Central memory CD8-positive, alpha-beta T cell (primary cell): ENCODE measurements around the gene KANK3.
"Not testable (repeated sequence)": the region's sequence is repeated elsewhere in the genome, so short reads cannot be mapped to it uniquely, and the experiment has no call there.

Source experiments
- ATAC-seq: fragments of 150-1000 bp; cut with Tn5 transposase; replicated peaks from 2 replicates; pipeline ENCODE4 v1.10.0; 2022; ENCODE audit warnings: mild to moderate bottlenecking, moderate FRiP score, moderate number of reproducible peaks; ENCODE audit not compliant: poor library complexity, severe bottlenecking; ENCODE audit errors: extremely low read depth
- DNase-seq, 2 donors: peaks; one replicate each; pipeline ENCODE4 v3.0.0; 2021; ENCODE audit warnings: low spot score in 2 of 2
- H3K27ac Mint-ChIP-seq: one replicate; pipeline ENCODE4 v1.8.0; 2022; ENCODE audit warnings: low read depth, mild to moderate bottlenecking, moderate library complexity, mixed read lengths
- H3K27me3 Mint-ChIP-seq: one replicate; pipeline ENCODE4 v1.8.0; 2022; ENCODE audit warnings: mixed read lengths
- H3K36me3 Mint-ChIP-seq: one replicate; pipeline ENCODE4 v1.8.0; 2022; ENCODE audit warnings: mild to moderate bottlenecking, moderate library complexity, mixed read lengths; ENCODE audit not compliant: insufficient read depth
- H3K4me1 Mint-ChIP-seq: one replicate; pipeline ENCODE4 v1.8.0; 2022; ENCODE audit warnings: mixed read lengths
- H3K4me3 Mint-ChIP-seq: one replicate; pipeline ENCODE4 v1.8.0; 2022; ENCODE audit warnings: mild to moderate bottlenecking, moderate library complexity, mixed read lengths
- H3K9me3 Mint-ChIP-seq: one replicate; pipeline ENCODE4 v1.8.0; 2022; ENCODE audit warnings: mixed read lengths

KANK3 gene

DNA sequence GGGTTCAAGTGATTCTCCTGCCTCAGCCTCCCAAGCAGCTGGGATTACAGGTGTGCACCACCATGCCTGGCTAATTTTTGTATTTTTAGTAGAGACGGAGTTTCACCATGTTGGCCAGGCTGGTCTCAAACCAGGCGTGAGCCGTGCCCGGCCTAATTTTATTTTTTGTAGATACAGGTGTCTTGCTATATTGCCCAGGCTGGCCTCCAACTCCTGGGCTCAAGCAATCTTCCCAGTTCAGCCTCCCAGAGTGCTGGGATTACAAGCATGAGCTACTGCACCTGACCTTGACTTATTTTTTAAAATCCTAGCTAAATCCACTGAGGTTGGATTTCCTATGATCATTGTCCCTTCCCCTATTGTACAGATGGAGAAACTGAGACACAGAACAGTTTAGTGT, 1.6 kb downstream of the KANK3 start:
- not testable (repeated sequence) for H3K27ac Mint-ChIP-seq
- peaks cover 11% of the 10 kb centered on the region for H3K4me1 Mint-ChIP-seq

DNA sequence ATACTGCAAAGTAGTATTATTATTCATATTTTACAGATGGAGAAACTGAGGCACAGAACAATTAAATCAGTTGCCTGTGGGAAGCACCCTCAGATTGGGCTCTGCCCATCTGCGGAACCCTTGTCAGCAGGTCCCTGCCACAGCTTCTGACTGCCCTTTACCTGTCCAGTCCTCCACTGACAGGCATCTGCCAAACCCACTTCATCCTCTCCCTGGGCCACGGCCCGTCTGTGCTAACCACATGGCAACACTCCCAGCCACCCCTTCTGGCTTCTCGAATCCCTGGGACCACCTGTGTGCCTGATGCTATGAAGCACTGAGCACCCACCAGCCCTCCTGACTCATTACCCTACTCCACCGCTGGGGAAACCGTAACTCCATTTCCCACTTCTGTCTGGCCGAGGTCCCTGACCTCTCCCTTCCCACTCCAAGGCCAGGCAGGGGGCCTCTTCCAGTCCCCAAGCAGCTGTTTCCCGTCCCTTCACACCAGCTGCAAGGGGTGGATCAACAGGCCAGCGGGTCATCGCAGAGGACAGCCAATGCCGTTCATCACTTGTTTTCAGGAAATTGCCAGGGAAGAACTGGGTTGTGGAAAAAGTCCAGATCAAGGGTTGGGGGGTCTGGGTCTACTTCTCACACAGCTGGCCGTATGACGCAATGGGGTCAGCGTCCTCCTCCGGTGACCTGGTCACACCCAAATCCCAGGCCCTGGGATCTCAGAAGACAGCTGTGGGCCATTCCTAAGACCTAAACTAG, 2.5 kb downstream of the KANK3 start:
- H3K36me3 Mint-ChIP-seq, result peaks cover 4% of the 10 kb centered on the region
- peak overlapping the region; percentile 41 for H3K27ac Mint-ChIP-seq
- no peak for DNase-seq
- no peak overlapping the region for H3K4me3 Mint-ChIP-seq
- H3K4me1 Mint-ChIP-seq, result peaks cover 11% of the 10 kb centered on the region
- H3K27me3 Mint-ChIP-seq, result peaks cover 34% of the 10 kb centered on the region
- ATAC-seq, result no peak
- H3K9me3 Mint-ChIP-seq, result no peaks in the 10 kb centered on the region

More for the DNA sequence above, 1.6 kb downstream of the KANK3 start:
- H3K9me3 Mint-ChIP-seq, H3K36me3 Mint-ChIP-seq, DNase-seq, ATAC-seq: not testable (repeated sequence)
- Mint-ChIP-seq H3K27me3 (peaks cover 26% of the 10 kb centered on the region), H3K4me3 (peak overlapping the region; percentile 77)

DNA sequence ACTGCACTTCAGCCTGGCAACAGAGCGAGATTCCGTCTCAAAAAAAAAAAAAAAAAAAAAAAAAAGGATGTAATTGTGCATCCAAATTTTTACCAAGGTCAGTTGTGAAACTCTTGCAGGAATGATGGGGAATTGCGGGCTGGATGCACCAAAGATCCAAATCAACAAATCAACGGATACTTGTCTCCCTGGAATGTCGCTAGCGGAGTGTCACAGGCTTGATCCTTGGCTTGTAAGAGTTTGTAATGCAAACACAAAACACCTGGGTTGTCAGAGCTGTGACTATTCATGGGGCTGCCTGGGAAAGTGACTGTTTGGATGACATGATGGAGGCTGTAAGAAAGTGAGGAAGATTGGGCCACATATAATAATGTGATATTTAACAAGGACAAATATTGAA, 4.2 kb downstream of the KANK3 start:
- no peak overlapping the region for H3K4me3 Mint-ChIP-seq
- H3K9me3 Mint-ChIP-seq, result no peaks in the 10 kb centered on the region
- ATAC-seq (no peak), DNase-seq (no peak)
- H3K4me1 Mint-ChIP-seq, result peaks cover 11% of the 10 kb centered on the region
- no peak overlapping the region for H3K27ac Mint-ChIP-seq
- peaks cover 34% of the 10 kb centered on the region for H3K27me3 Mint-ChIP-seq
- peaks cover 4% of the 10 kb centered on the region for H3K36me3 Mint-ChIP-seq

DNA sequence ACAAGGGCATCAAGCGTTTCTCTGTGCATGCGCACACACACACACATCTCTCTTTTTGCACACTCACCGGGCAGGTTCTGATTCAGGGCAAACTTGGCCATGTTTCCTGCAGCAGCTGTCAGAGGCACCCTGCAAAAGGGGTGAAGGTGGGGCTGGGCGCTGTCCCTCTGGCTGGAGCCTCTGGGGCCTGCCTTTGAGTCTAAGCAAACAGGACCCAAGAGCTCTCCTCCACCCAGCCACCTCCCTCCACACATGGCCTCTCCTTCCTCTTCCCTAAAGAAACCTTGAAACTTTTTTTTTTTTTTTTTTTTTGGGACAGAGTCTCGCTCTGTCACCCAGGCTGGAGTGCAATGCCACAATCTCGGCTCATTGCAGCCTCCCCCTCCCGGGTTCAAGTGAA, 5.3 kb downstream of the KANK3 start:
- Mint-ChIP-seq H3K4me3 (no peak overlapping the region), H3K27me3 (peaks cover 34% of the 10 kb centered on the region), H3K27ac (no peak overlapping the region)

DNA sequence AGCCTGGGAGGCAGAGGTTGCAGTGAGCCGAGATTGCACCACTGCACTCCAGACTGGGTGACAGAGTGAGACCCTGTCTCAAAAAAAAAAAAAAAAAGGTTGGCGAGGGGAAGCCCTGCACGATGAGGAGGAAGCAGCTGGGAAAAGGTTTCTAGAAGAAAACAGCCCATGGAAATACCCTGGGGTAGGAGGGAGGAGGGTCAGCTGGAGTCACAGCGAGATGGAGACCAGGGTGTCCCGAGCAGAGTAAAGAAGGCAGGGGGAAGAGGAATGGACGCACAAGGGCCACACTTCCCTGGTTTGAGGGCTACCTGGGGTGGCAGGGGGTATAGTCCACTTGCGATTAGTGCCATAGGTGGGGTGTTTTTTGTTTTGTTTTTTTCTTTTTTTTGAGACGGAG, 6.4 kb downstream of the KANK3 start:
- ATAC-seq, result no peak
- DNase-seq, result no peak
- H3K9me3 Mint-ChIP-seq, result no peaks in the 10 kb centered on the region
- H3K4me1 Mint-ChIP-seq, result peaks cover 6% of the 10 kb centered on the region
- peaks cover 34% of the 10 kb centered on the region for H3K27me3 Mint-ChIP-seq
- H3K27ac Mint-ChIP-seq, result no peak overlapping the region
- peaks cover 4% of the 10 kb centered on the region for H3K36me3 Mint-ChIP-seq
- no peak overlapping the region for H3K4me3 Mint-ChIP-seq

More for the DNA sequence above, 5.3 kb downstream of the KANK3 start:
- H3K4me1 Mint-ChIP-seq, result peaks cover 6% of the 10 kb centered on the region
- DNase-seq, result no peak
- no peaks in the 10 kb centered on the region for H3K9me3 Mint-ChIP-seq
- no peak for ATAC-seq
- H3K36me3 Mint-ChIP-seq, result peaks cover 4% of the 10 kb centered on the region

DNA sequence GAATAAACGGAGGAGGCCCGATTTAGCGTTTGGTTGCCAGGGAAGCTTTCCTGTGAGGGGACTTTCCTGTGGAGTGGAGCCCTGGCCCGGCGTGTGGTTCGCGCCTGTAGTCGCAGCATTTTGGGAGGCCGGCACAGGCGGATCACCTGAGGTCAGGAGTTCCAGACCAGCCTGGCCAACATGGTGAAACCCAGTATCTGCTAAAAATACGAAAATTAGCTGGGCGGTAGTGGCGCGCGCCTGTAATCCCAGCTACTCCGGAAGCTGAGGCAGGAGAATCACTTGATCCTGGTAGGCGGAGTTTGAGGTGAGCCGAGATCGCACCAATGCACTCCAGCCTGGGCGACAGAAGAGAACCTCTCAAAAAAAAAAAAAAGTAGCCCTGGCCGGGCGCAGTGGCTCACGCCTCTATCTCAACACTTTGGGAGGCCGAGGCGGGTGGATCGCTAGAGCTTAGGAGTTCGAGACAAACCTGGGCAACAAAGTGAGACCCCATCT, 6.9 kb downstream of the KANK3 start:
- Mint-ChIP-seq H3K4me3 (peak overlapping the region; percentile 21), H3K4me1 (peaks cover 6% of the 10 kb centered on the region), H3K27ac (no peak overlapping the region), H3K27me3 (peaks cover 34% of the 10 kb centered on the region), H3K36me3 (peaks cover 4% of the 10 kb centered on the region), H3K9me3 (no peaks in the 10 kb centered on the region)
- ATAC-seq (no peak), DNase-seq (no peak)

DNA sequence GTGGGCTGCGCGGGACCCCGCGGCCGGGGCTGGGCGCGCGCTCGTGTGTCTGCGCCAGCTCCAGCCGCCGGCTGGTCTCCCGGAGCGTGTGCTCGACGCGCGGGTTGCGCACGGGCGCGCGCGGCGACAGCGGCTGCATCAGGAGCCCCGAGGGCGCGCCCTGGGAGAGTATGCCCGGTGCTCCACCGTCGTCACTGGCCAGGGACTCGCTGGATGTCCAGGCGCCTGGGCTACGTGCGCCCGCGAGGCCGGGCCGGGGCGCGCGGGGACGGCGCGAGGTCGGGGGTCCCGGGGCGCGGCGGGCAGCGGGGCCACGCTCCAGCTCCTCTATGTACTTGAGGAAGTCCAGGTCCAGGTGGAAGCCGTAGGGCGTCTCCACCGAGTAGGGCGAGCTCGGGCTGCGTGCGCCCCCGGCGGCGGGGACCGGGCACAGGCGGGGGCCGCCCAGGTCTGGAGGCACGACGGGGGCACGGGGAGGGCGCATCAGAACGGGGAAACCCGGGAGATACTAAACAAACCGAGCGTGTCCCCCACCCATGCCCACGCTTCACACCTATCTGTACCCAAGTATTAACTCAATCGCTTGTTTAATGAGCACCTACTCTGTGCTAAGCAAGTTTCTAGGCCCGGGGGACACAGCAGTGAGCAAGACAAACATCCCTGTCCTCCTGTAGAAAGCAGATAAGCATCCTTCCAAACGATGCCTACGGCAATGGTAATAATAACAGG, 7.6 kb downstream of the KANK3 start:
- H3K36me3 Mint-ChIP-seq, result peaks cover 4% of the 10 kb centered on the region
- H3K4me1 Mint-ChIP-seq, result peaks cover 1% of the 10 kb centered on the region
- H3K4me3 Mint-ChIP-seq, result peak overlapping the region; percentile 21
- no peak for ATAC-seq
- DNase-seq, result no peak
- H3K9me3 Mint-ChIP-seq, result no peaks in the 10 kb centered on the region
- H3K27me3 Mint-ChIP-seq, result peaks cover 34% of the 10 kb centered on the region
- no peak overlapping the region for H3K27ac Mint-ChIP-seq

DNA sequence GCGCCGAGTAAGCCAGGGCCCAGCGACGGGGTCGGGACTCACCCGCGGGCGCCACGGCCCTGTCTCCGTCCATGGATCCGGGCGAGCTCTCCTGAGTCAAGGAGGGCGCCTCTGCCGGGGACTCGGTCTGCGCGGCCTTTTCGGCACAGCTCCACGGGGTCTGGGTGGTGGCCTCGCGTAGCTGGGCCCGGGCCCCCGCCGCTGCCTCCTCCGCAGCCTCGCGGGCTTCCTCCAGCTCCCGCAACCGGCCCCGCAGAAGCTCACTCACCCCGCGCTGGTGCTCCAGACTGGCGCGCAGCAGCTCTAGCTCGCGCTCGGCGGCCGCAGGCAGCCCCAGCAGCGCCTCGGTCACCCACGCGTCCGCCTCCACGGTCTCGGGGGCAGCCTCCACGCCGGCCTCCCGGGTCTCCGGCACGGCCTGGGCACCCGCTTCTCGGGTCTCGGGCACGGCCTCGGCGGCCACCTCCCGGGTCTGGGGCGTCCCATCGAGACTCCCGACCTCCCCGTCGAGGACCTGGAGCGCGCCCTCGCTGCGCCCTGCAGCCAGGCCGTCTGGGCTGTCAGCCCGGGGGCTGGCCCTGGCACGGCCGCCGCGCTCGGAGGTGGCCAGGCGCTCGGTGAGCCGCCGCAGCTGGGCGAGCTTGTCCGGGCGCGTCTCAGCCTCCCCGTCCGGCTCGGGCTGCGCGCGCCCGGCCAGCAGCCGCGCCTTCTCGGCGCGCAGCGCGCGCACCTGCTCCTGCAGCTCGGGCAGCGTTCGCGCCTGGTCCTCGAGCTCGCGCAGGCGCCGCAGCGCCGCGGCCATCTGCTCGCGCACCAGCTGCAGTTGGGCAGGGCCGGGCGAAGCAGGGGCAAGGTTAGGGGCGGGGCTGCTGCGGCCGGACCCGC, 8.4 kb downstream of the KANK3 start:
- Mint-ChIP-seq H3K27me3 (peaks cover 34% of the 10 kb centered on the region), H3K9me3 (no peaks in the 10 kb centered on the region), H3K27ac (no peak overlapping the region), H3K4me1 (no peaks in the 10 kb centered on the region), H3K4me3 (no peak overlapping the region), H3K36me3 (peaks cover 4% of the 10 kb centered on the region)
- no peak for DNase-seq
- ATAC-seq, result no peak

DNA sequence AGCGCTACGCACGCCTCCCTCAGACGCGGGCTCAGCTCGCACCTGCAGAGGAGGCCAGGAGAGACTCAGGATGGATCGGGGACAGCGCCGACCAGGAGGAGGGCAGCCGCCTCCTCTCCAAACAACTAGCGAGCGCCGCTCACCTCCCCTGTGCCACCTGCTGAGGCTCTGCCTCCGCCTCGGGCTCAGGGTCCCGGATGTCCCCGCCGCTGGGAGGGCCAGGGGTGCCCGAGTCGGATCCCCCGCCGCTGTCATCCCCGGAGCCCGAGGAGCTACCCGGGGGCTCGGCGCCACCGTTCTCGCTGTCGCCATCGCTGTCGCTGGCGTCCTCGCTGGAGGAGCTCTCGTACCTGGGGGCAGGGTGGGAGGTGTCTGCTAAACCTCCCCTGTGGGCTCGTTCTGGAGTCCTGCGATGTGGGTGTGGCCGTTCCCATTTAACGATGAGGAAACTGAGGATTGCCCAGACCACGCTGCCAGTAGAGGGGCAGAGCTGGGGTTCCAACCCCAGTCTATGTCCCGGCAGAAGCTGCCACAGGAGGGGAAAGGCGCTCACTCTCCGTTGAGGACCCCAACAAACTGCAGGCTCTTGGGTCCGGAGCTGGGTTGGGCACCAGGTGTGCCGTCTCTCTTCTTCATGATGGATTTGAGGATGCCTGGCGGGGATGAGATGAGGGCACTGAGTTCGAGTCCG, 9.2 kb downstream of the KANK3 start:
- peaks cover 1% of the 10 kb centered on the region for H3K36me3 Mint-ChIP-seq
- no peak overlapping the region for H3K27ac Mint-ChIP-seq
- no peaks in the 10 kb centered on the region for H3K4me1 Mint-ChIP-seq
- DNase-seq (no peak), ATAC-seq (no peak)
- H3K4me3 Mint-ChIP-seq, result no peak overlapping the region
- no peaks in the 10 kb centered on the region for H3K9me3 Mint-ChIP-seq
- H3K27me3 Mint-ChIP-seq, result peaks cover 31% of the 10 kb centered on the region

DNA sequence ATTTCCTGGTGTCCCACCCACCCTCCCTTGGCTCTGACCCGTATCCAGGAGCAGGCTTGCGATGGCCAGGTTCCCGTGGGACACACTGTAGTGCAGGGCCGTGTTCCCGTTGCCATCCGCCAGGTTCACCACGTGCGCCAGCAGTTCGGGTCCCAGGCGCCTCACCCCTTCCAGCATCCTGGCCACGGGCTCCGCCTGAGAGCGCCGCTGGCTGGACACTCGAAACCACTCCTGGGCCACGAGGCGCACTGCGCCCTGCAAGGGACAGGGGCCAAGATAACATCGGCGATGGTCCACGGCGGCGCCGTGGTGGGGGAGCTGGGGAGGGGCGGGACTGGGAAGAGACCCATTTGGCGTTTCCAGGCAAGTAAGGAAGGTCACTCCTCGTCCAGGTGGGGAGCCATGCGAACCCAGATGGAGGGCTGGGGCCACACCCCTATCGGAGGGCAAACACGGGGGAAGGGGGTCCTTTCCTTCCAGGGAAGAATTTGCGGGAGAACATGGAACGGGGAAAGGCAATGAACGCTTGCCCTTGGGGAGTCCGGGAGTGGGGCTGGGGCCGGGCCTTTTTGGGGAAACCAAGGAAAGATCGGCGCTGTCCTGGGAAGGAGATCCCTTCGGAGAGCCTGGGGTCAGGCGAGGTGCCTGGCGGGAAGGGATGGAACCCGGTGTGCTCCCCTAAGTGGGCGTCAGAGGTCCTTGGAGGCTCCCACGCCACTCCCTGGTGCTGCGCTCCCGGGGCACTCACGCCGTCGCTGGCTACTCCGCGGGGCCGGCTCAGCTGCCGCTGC, 9.9 kb downstream of the KANK3 start:
- Mint-ChIP-seq H3K27ac (no peak overlapping the region), H3K4me1 (no peaks in the 10 kb centered on the region), H3K4me3 (no peak overlapping the region), H3K9me3 (no peaks in the 10 kb centered on the region), H3K27me3 (peaks cover 23% of the 10 kb centered on the region), H3K36me3 (peaks cover 3% of the 10 kb centered on the region)
- ATAC-seq (no peak), DNase-seq (no peak)

DNA sequence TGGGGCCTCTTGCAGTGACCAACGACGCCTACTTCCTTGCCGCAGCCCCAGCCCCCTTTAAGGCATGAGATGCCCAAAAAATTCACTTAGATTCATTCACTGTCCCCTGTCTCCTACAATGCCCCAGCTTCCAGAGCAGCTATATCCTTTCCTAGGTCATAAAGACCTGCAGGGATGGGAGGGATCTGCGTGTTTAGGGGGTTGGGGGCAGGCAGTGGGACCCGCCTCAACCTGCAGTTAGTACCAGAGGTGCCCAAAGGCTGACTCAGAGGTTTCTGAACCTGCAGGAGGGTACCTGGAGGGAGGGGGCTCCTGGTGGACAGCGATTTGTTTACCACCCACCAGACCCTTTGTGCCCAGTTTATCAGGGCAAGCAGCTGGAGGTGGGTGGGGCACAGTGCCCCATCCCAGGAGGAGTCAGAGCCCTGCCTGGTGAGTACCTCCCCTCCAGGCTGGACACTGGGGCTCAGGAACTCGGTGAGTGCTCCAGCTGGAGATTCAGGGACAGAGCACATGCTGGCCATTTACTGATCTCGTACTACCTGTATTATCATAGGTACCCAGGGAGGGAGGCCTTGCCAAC, 11.7 kb downstream of the KANK3 start:
- ATAC-seq (no peak), DNase-seq (no peak)
- Mint-ChIP-seq H3K27ac (no peak overlapping the region), H3K9me3 (no peaks in the 10 kb centered on the region), H3K36me3 (peaks cover 2% of the 10 kb centered on the region), H3K27me3 (peaks cover 7% of the 10 kb centered on the region), H3K4me3 (no peak overlapping the region), H3K4me1 (no peaks in the 10 kb centered on the region)
